ENCODE measurements around the gene ZNF100.

DNA sequence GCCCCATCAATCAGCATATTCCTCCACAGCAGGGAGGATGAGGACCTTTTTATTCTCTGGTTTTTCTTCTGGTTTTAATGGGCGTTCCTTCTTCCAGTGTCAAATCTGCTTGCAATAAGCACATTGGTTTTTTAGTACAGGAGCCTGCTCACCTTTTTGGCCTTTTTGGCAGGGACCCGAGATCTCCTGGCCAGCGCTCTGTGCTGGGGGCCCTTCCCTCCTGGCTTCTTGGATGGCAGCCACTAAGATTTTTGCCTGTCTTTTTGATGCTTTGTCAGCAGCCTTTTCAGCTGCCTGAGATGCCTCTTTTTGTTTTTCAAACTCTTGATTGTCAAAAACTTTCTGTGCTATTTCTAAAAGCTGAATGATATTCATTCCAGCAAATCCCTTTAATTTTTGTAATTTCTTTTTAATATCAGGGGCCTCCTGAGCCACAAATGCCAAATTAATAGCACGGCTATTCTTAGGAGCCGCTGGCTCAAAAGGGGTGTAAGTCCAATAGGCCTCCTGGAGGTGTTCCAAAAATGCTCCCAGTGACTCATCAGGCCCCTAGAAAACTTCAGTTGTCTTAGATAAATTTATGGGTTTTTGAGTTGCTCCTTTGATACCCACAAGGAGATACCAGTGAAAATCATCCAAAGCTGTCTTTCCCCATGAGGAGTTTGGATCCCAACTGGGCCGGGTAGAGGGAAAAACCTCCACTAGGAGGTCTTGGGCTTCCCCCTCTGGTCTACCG lies 73.0 kb downstream of the ZNF100 start:
- TF ChIP-seq, protein P1, sequence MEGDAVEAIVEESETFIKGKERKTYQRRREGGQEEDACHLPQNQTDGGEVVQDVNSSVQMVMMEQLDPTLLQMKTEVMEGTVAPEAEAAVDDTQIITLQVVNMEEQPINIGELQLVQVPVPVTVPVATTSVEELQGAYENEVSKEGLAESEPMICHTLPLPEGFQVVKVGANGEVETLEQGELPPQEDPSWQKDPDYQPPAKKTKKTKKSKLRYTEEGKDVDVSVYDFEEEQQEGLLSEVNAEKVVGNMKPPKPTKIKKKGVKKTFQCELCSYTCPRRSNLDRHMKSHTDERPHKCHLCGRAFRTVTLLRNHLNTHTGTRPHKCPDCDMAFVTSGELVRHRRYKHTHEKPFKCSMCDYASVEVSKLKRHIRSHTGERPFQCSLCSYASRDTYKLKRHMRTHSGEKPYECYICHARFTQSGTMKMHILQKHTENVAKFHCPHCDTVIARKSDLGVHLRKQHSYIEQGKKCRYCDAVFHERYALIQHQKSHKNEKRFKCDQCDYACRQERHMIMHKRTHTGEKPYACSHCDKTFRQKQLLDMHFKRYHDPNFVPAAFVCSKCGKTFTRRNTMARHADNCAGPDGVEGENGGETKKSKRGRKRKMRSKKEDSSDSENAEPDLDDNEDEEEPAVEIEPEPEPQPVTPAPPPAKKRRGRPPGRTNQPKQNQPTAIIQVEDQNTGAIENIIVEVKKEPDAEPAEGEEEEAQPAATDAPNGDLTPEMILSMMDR (IDR thresholded peaks at IDR 0.05; ENCODE audit: poor library complexity): no peak
- TF ChIP-seq EZH2phosphoT487 (IDR thresholded peaks at IDR 0.05; ENCODE audit: low read depth, severe bottlenecking, unreplicated experiment) (no peak), EZH2 (IDR thresholded peaks at IDR 0.05; ENCODE audit: borderline replicate concordance) (no peak)
